Measurements from ENCODE around the gene LSM5.
A peak's percentile ranks its signal among the peaks of the same experiment; 100 is the strongest.

Gene LSM5

GRCh38 chr7:32490127-32490796 lies at the start of gene LSM5:
Gene LSM5, minus strand, starts transcription at chr7:32490380. Its CDS starts 15 bp downstream, at chr7:32490365.
- Histone ChIP-seq H3K4me3 (peak within 1 kb of the TSS; percentile 84), H3K27ac (peak within 1 kb of the TSS; percentile 76 to 82)
- TF ChIP-seq CTCF (IDR thresholded peaks at IDR 0.05), result no peak
- peak; percentile 91 for DNase-seq (ENCODE audit: low spot score)

GRCh38 chr7:32539366-32539765 lies 49.2 kb upstream of the LSM5 start:
- TF ChIP-seq CTCF (IDR thresholded peaks at IDR 0.05), result no peak
- DNase-seq (ENCODE audit: low spot score), result no peak
- no peak overlapping the region for H3K4me3 ChIP-seq
- no peak overlapping the region for H3K27ac ChIP-seq

GRCh38 chr7:32537760-32538159 lies 47.6 kb upstream of the LSM5 start:
- H3K27ac ChIP-seq, result no peak overlapping the region
- no peak for DNase-seq (ENCODE audit: low spot score)
- H3K4me3 ChIP-seq, result no peak overlapping the region
- no peak for TF ChIP-seq CTCF (IDR thresholded peaks at IDR 0.05)

GRCh38 chr7:32536585-32536984 lies 46.4 kb upstream of the LSM5 start:
- no peak for DNase-seq (ENCODE audit: low spot score)
- H3K27ac ChIP-seq, result no peak overlapping the region
- H3K4me3 ChIP-seq, result no peak overlapping the region
- no peak for TF ChIP-seq CTCF (IDR thresholded peaks at IDR 0.05)

GRCh38 chr7:32536016-32536415 lies 45.8 kb upstream of the LSM5 start:
- no peak for TF ChIP-seq CTCF (IDR thresholded peaks at IDR 0.05)
- H3K4me3 ChIP-seq, result no peak overlapping the region
- DNase-seq (ENCODE audit: low spot score), result no peak
- H3K27ac ChIP-seq, result no peak overlapping the region

- no peak overlapping the region for H3K4me3 ChIP-seq
- DNase-seq (ENCODE audit: low spot score), result no peak
- no peak overlapping the region for H3K27ac ChIP-seq
- TF ChIP-seq CTCF (IDR thresholded peaks at IDR 0.05), result no peak
Observed at GRCh38 chr7:32535162-32535702, 45.1 kb upstream of the LSM5 start.

All from coronary artery (tissue), 2 donors.